ENCODE results near the gene GRAMD2B.
"Not testable (repeated sequence)": the region's sequence is repeated elsewhere in the genome, so short reads cannot be mapped to it uniquely, and the experiment has no call there.

The GRAMD2B gene

GRCh38 chr5:126433701-126434100 is 10.5 kb downstream of the GRAMD2B start:
- Histone ChIP-seq H3K9me3 (ENCODE audit: control insufficient read depth in 5 of 5, low read length in 5 of 5) (no peaks in the 10 kb centered on the region), H3K4me1 (ENCODE audit: control insufficient read depth in 5 of 5, insufficient read depth in 5 of 5, low read length in 5 of 5) (peaks cover 0 to 4% (median 0%) of the 10 kb centered on the region in 5 donors), H3K27me3 (ENCODE audit: control insufficient read depth in 5 of 5, insufficient read depth in 4 of 5, low read length in 5 of 5) (no peaks in the 10 kb centered on the region), H3K4me3 (ENCODE audit: low read depth in 1 of 5, low read length in 5 of 5) (no peak overlapping the region), H3K36me3 (ENCODE audit: control insufficient read depth in 5 of 5, insufficient read depth in 5 of 5, low read length in 5 of 5) (peaks cover 0 to 8% (median 2%) of the 10 kb centered on the region in 5 donors), H3K27ac (ENCODE audit: low read depth, low read length) (no peak overlapping the region), H3K9ac (ENCODE audit: low read length in 5 of 5) (no peak overlapping the region)

GRCh38 chr5:126435261-126435660 is 12.1 kb downstream of the GRAMD2B start:
- H3K27ac ChIP-seq (ENCODE audit: low read depth, low read length), result no peak overlapping the region
- no peak overlapping the region for H3K4me3 ChIP-seq (ENCODE audit: low read depth in 1 of 5, low read length in 5 of 5)
- H3K9me3 ChIP-seq (ENCODE audit: control insufficient read depth in 5 of 5, low read length in 5 of 5), result no peaks in the 10 kb centered on the region
- H3K9ac ChIP-seq (ENCODE audit: low read length in 5 of 5), result no peak overlapping the region
- H3K4me1 ChIP-seq (ENCODE audit: control insufficient read depth in 5 of 5, insufficient read depth in 5 of 5, low read length in 5 of 5), result peaks cover 0 to 4% (median 0%) of the 10 kb centered on the region in 5 donors
- H3K27me3 ChIP-seq (ENCODE audit: control insufficient read depth in 5 of 5, insufficient read depth in 4 of 5, low read length in 5 of 5), result no peaks in the 10 kb centered on the region
- peaks cover 0 to 8% (median 2%) of the 10 kb centered on the region in 5 donors for H3K36me3 ChIP-seq (ENCODE audit: control insufficient read depth in 5 of 5, insufficient read depth in 5 of 5, low read length in 5 of 5)

GRCh38 chr5:126435714-126436113 is 12.5 kb downstream of the GRAMD2B start:
- Histone ChIP-seq H3K36me3 (ENCODE audit: control insufficient read depth in 5 of 5, insufficient read depth in 5 of 5, low read length in 5 of 5) (peaks cover 0 to 8% (median 2%) of the 10 kb centered on the region in 5 donors), H3K27me3 (ENCODE audit: control insufficient read depth in 5 of 5, insufficient read depth in 4 of 5, low read length in 5 of 5) (no peaks in the 10 kb centered on the region), H3K4me1 (ENCODE audit: control insufficient read depth in 5 of 5, insufficient read depth in 5 of 5, low read length in 5 of 5) (peaks cover 0 to 4% (median 0%) of the 10 kb centered on the region in 5 donors), H3K27ac (ENCODE audit: low read depth, low read length) (no peak overlapping the region), H3K9me3 (ENCODE audit: control insufficient read depth in 5 of 5, low read length in 5 of 5) (no peaks in the 10 kb centered on the region), H3K9ac (ENCODE audit: low read length in 5 of 5) (no peak overlapping the region), H3K4me3 (ENCODE audit: low read depth in 1 of 5, low read length in 5 of 5) (no peak overlapping the region)

GRCh38 chr5:126437721-126438120 is 14.5 kb downstream of the GRAMD2B start:
- Histone ChIP-seq H3K4me3 (ENCODE audit: low read depth in 1 of 5, low read length in 5 of 5) (no peak overlapping the region), H3K27me3 (ENCODE audit: control insufficient read depth in 5 of 5, insufficient read depth in 4 of 5, low read length in 5 of 5) (no peaks in the 10 kb centered on the region), H3K9me3 (ENCODE audit: control insufficient read depth in 5 of 5, low read length in 5 of 5) (no peaks in the 10 kb centered on the region), H3K9ac (ENCODE audit: low read length in 5 of 5) (no peak overlapping the region), H3K4me1 (ENCODE audit: control insufficient read depth in 5 of 5, insufficient read depth in 5 of 5, low read length in 5 of 5) (peaks cover 0 to 4% (median 0%) of the 10 kb centered on the region in 5 donors), H3K27ac (ENCODE audit: low read depth, low read length) (no peak overlapping the region), H3K36me3 (ENCODE audit: control insufficient read depth in 5 of 5, insufficient read depth in 5 of 5, low read length in 5 of 5) (peaks cover 0 to 8% (median 2%) of the 10 kb centered on the region in 5 donors)

GRCh38 chr5:126438267-126438666 is 15.1 kb downstream of the GRAMD2B start:
- Histone ChIP-seq H3K9ac (ENCODE audit: low read length in 5 of 5) (no peak overlapping the region), H3K27me3 (ENCODE audit: control insufficient read depth in 5 of 5, insufficient read depth in 4 of 5, low read length in 5 of 5) (no peaks in the 10 kb centered on the region), H3K9me3 (ENCODE audit: control insufficient read depth in 5 of 5, low read length in 5 of 5) (no peaks in the 10 kb centered on the region), H3K4me3 (ENCODE audit: low read depth in 1 of 5, low read length in 5 of 5) (no peak overlapping the region), H3K27ac (ENCODE audit: low read depth, low read length) (no peak overlapping the region), H3K36me3 (ENCODE audit: control insufficient read depth in 5 of 5, insufficient read depth in 5 of 5, low read length in 5 of 5) (peaks cover 0 to 8% (median 2%) of the 10 kb centered on the region in 5 donors), H3K4me1 (ENCODE audit: control insufficient read depth in 5 of 5, insufficient read depth in 5 of 5, low read length in 5 of 5) (peaks cover 0 to 3% (median 0%) of the 10 kb centered on the region in 5 donors)

- Histone ChIP-seq H3K4me3 (ENCODE audit: low read depth in 1 of 5, low read length in 5 of 5) (no peak overlapping the region), H3K36me3 (ENCODE audit: control insufficient read depth in 5 of 5, insufficient read depth in 5 of 5, low read length in 5 of 5) (peaks cover 0 to 8% (median 2%) of the 10 kb centered on the region in 5 donors), H3K27ac (ENCODE audit: low read depth, low read length) (no peak overlapping the region), H3K4me1 (ENCODE audit: control insufficient read depth in 5 of 5, insufficient read depth in 5 of 5, low read length in 5 of 5) (no peaks in the 10 kb centered on the region), H3K9me3 (ENCODE audit: control insufficient read depth in 5 of 5, low read length in 5 of 5) (no peaks in the 10 kb centered on the region), H3K27me3 (ENCODE audit: control insufficient read depth in 5 of 5, insufficient read depth in 4 of 5, low read length in 5 of 5) (no peaks in the 10 kb centered on the region), H3K9ac (ENCODE audit: low read length in 5 of 5) (no peak overlapping the region)
These were observed 15.7 kb downstream of the GRAMD2B start for GRCh38 chr5:126438868-126439267.

- not testable (repeated sequence) for H3K27me3 ChIP-seq (ENCODE audit: control insufficient read depth in 5 of 5, insufficient read depth in 4 of 5, low read length in 5 of 5); H3K9ac ChIP-seq (ENCODE audit: low read length in 5 of 5); H3K4me1 ChIP-seq (ENCODE audit: control insufficient read depth in 5 of 5, insufficient read depth in 5 of 5, low read length in 5 of 5); H3K9me3 ChIP-seq (ENCODE audit: control insufficient read depth in 5 of 5, low read length in 5 of 5); H3K27ac ChIP-seq (ENCODE audit: low read depth, low read length); H3K36me3 ChIP-seq (ENCODE audit: control insufficient read depth in 5 of 5, insufficient read depth in 5 of 5, low read length in 5 of 5); H3K4me3 ChIP-seq (ENCODE audit: low read depth in 1 of 5, low read length in 5 of 5)
These were observed 16.5 kb downstream of the GRAMD2B start for GRCh38 chr5:126439724-126440123.

GRCh38 chr5:126441230-126441629 is 18.0 kb downstream of the GRAMD2B start:
- H3K9me3 ChIP-seq (ENCODE audit: control insufficient read depth in 5 of 5, low read length in 5 of 5), result peaks cover 0 to 3% (median 0%) of the 10 kb centered on the region in 5 donors
- no peak overlapping the region for H3K4me3 ChIP-seq (ENCODE audit: low read depth in 1 of 5, low read length in 5 of 5)
- no peaks in the 10 kb centered on the region for H3K27me3 ChIP-seq (ENCODE audit: control insufficient read depth in 5 of 5, insufficient read depth in 4 of 5, low read length in 5 of 5)
- no peak overlapping the region for H3K9ac ChIP-seq (ENCODE audit: low read length in 5 of 5)
- peaks cover 0 to 8% (median 2%) of the 10 kb centered on the region in 5 donors for H3K36me3 ChIP-seq (ENCODE audit: control insufficient read depth in 5 of 5, insufficient read depth in 5 of 5, low read length in 5 of 5)
- no peak overlapping the region for H3K27ac ChIP-seq (ENCODE audit: low read depth, low read length)
- H3K4me1 ChIP-seq (ENCODE audit: control insufficient read depth in 5 of 5, insufficient read depth in 5 of 5, low read length in 5 of 5), result no peaks in the 10 kb centered on the region

- H3K9me3 ChIP-seq (ENCODE audit: control insufficient read depth in 5 of 5, low read length in 5 of 5), result peaks cover 0 to 3% (median 0%) of the 10 kb centered on the region in 5 donors
- H3K27me3 ChIP-seq (ENCODE audit: control insufficient read depth in 5 of 5, insufficient read depth in 4 of 5, low read length in 5 of 5), result no peaks in the 10 kb centered on the region
- no peaks in the 10 kb centered on the region for H3K36me3 ChIP-seq (ENCODE audit: control insufficient read depth in 5 of 5, insufficient read depth in 5 of 5, low read length in 5 of 5)
- no peak overlapping the region for H3K9ac ChIP-seq (ENCODE audit: low read length in 5 of 5)
- peaks cover 0 to 4% (median 0%) of the 10 kb centered on the region in 5 donors for H3K4me1 ChIP-seq (ENCODE audit: control insufficient read depth in 5 of 5, insufficient read depth in 5 of 5, low read length in 5 of 5)
- H3K27ac ChIP-seq (ENCODE audit: low read depth, low read length), result no peak overlapping the region
- no peak overlapping the region for H3K4me3 ChIP-seq (ENCODE audit: low read depth in 1 of 5, low read length in 5 of 5)
These were observed 20.2 kb downstream of the GRAMD2B start for GRCh38 chr5:126443374-126443851.

GRCh38 chr5:126444137-126444536 is 20.9 kb downstream of the GRAMD2B start:
- no peak overlapping the region for H3K27ac ChIP-seq (ENCODE audit: low read depth, low read length)
- peaks cover 0 to 4% (median 0%) of the 10 kb centered on the region in 5 donors for H3K4me1 ChIP-seq (ENCODE audit: control insufficient read depth in 5 of 5, insufficient read depth in 5 of 5, low read length in 5 of 5)
- H3K4me3 ChIP-seq (ENCODE audit: low read depth in 1 of 5, low read length in 5 of 5), result no peak overlapping the region

More at GRCh38 chr5:126444137-126444536, 20.9 kb downstream of the GRAMD2B start:
- peaks cover 0 to 3% (median 0%) of the 10 kb centered on the region in 5 donors for H3K9me3 ChIP-seq (ENCODE audit: control insufficient read depth in 5 of 5, low read length in 5 of 5)
- H3K36me3 ChIP-seq (ENCODE audit: control insufficient read depth in 5 of 5, insufficient read depth in 5 of 5, low read length in 5 of 5), result no peaks in the 10 kb centered on the region
- no peak overlapping the region for H3K9ac ChIP-seq (ENCODE audit: low read length in 5 of 5)
- no peaks in the 10 kb centered on the region for H3K27me3 ChIP-seq (ENCODE audit: control insufficient read depth in 5 of 5, insufficient read depth in 4 of 5, low read length in 5 of 5)

Data from subcutaneous abdominal adipose tissue (tissue), 5 donors.